ENCODE results near the gene EMILIN2. TPM values are rescaled to one million over a fixed set of nuclear protein-coding genes. Genes with fewer than 3 reads are reported as not detected.

Gene EMILIN2
- total and polyA plus RNA-seq, 2 donors from 2014 or later: 4.3 to 24.0 TPM

DNA sequence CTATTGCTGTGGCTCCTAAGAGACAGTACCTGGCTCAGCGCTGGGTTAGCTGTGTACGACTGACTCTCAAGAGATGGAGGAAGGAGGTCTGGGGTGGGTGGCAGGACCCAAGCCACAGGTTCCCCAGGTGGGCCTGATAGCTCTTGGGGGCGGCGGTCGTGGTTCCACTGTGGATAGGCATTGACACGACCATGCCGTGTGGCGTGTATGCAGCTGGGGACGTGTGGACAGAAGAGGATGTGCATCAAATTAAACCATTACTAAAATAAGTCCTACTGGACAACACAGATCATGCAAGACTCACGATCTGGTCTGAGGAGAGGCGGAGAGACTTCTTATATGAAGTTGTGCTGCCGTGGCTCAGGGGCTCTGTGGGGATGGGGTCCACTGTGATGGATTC, 78.1 kb downstream of the EMILIN2 start:
- Histone ChIP-seq H3K4me3 (ENCODE audit: low read length in 3 of 3) (no peak overlapping the region), H3K9me3 (ENCODE audit: control insufficient read depth in 2 of 3, insufficient read depth in 1 of 3, low read length in 3 of 3) (no peaks in the 10 kb centered on the region), H3K36me3 (ENCODE audit: control insufficient read depth in 2 of 3, insufficient read depth in 3 of 3, low read length in 3 of 3) (peaks cover 0 to 84% (median 63%) of the 10 kb centered on the region in 3 donors), H3K9ac (ENCODE audit: low read length in 3 of 3) (no peak overlapping the region), H3K4me1 (ENCODE audit: control insufficient read depth in 2 of 3, insufficient read depth in 2 of 3, low read depth in 1 of 3, low read length in 3 of 3) (no peaks in the 10 kb centered on the region), H3K27ac (ENCODE audit: low read depth in 2 of 2, low read length in 2 of 2) (no peak overlapping the region), H3K27me3 (ENCODE audit: control insufficient read depth, insufficient read depth, low read length) (no peaks in the 10 kb centered on the region)
- FAIRE-seq (no peak), DNase-seq (peak in 1 of 5 donors; percentile 58)
- TF ChIP-seq, protein P1, sequence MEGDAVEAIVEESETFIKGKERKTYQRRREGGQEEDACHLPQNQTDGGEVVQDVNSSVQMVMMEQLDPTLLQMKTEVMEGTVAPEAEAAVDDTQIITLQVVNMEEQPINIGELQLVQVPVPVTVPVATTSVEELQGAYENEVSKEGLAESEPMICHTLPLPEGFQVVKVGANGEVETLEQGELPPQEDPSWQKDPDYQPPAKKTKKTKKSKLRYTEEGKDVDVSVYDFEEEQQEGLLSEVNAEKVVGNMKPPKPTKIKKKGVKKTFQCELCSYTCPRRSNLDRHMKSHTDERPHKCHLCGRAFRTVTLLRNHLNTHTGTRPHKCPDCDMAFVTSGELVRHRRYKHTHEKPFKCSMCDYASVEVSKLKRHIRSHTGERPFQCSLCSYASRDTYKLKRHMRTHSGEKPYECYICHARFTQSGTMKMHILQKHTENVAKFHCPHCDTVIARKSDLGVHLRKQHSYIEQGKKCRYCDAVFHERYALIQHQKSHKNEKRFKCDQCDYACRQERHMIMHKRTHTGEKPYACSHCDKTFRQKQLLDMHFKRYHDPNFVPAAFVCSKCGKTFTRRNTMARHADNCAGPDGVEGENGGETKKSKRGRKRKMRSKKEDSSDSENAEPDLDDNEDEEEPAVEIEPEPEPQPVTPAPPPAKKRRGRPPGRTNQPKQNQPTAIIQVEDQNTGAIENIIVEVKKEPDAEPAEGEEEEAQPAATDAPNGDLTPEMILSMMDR (IDR thresholded peaks at IDR 0.05; ENCODE audit: borderline replicate concordance, extremely low read depth, insufficient read depth): no peak
- intact Hi-C loops (cut with DNase I): no loop called here

DNA sequence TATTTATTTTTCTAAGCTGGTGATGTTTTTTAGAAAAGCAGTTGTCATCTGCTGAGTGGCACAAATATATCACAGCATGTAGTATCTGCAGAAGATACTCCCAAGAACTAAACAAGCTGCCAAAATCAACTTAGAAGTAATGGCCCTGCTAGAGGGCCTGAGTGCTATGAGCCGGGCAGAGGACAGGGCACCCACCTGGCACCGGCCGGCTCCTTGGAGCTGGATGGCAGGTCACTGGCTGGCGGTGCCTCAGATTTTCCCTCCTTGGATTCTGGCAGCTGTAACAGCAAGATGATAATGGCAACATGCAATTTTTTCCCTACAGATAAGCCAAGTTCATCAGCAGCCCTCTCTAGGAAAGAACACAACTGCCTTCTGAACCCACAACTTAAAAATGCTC, 79.7 kb downstream of the EMILIN2 start:
- Histone ChIP-seq H3K9me3 (ENCODE audit: control insufficient read depth in 2 of 3, insufficient read depth in 1 of 3, low read length in 3 of 3) (no peaks in the 10 kb centered on the region), H3K9ac (ENCODE audit: low read length in 3 of 3) (no peak overlapping the region), H3K4me1 (ENCODE audit: control insufficient read depth in 2 of 3, insufficient read depth in 2 of 3, low read depth in 1 of 3, low read length in 3 of 3) (no peaks in the 10 kb centered on the region), H3K4me3 (ENCODE audit: low read length in 3 of 3) (no peak overlapping the region), H3K27ac (ENCODE audit: low read depth in 2 of 2, low read length in 2 of 2) (no peak overlapping the region), H3K27me3 (ENCODE audit: control insufficient read depth, insufficient read depth, low read length) (no peaks in the 10 kb centered on the region), H3K36me3 (ENCODE audit: control insufficient read depth in 2 of 3, insufficient read depth in 3 of 3, low read length in 3 of 3) (peaks cover 0 to 83% (median 60%) of the 10 kb centered on the region in 3 donors)
- intact Hi-C loops (cut with DNase I): no loop called here
- FAIRE-seq (no peak), DNase-seq (no peak)
- TF ChIP-seq, protein P1 (IDR thresholded peaks at IDR 0.05; ENCODE audit: borderline replicate concordance, extremely low read depth, insufficient read depth): no peak

DNA sequence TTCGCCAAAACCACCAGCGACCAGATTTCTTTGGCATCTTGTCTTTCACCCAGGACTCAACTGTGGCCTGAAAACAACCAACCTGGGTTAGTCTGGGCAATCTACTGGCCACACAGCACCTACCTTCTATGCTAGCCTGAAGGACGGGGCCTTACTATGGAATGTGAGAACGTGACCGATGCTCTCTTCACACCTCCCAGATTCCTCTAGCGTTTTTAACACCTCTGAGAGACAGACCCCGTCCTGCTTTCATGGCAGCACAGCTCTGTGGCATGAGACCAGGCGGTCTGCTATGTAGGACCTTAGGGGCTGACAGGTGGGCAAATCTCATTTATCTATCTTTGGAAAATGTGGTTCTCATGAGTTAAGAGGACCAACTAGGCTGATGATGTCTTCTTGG, 80.9 kb downstream of the EMILIN2 start:
- no peak for FAIRE-seq
- H3K36me3 ChIP-seq (ENCODE audit: control insufficient read depth in 2 of 3, insufficient read depth in 3 of 3, low read length in 3 of 3): peaks cover 0 to 80% (median 61%) of the 10 kb centered on the region in 3 donors

More for the DNA sequence above, 80.9 kb downstream of the EMILIN2 start:
- no peak overlapping the region for H3K4me3 ChIP-seq (ENCODE audit: low read length in 3 of 3)
- H3K27me3 ChIP-seq (ENCODE audit: control insufficient read depth, insufficient read depth, low read length): no peaks in the 10 kb centered on the region
- no peak overlapping the region for H3K27ac ChIP-seq (ENCODE audit: low read depth in 2 of 2, low read length in 2 of 2)
- no peak overlapping the region for H3K9ac ChIP-seq (ENCODE audit: low read length in 3 of 3)
- intact Hi-C loops (cut with DNase I): no loop called here
- DNase-seq: no peak
- H3K9me3 ChIP-seq (ENCODE audit: control insufficient read depth in 2 of 3, insufficient read depth in 1 of 3, low read length in 3 of 3): no peaks in the 10 kb centered on the region
- TF ChIP-seq, protein P1 (IDR thresholded peaks at IDR 0.05; ENCODE audit: borderline replicate concordance, extremely low read depth, insufficient read depth): no peak
- H3K4me1 ChIP-seq (ENCODE audit: control insufficient read depth in 2 of 3, insufficient read depth in 2 of 3, low read depth in 1 of 3, low read length in 3 of 3): peaks cover 0 to 4% (median 0%) of the 10 kb centered on the region in 3 donors
